ENCODE data around the gene KIFAP3.

The KIFAP3 gene

DNA sequence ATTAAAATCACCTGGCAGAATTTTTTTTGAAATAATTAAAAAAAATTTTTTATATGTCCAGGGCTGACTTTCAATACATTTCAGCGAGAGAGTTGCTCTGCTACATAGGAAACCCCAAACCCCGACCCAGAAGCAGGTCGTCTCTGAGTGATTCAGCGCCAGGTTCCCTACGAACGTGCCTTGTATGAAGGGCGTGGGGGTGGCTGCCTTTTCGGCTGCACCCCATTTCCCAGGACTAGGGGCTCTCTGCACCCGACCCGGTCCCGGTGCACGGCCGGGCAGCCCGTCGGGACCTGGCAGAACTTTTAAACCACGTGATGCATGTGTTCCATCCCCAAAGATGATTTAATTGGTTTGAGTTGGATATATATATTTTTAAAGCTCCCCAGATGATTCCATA lies 165.0 kb downstream of the KIFAP3 start:
- DNase-seq (ENCODE audit: extremely low read depth, insufficient read length) = no peak
- TF ChIP-seq, protein P1, sequence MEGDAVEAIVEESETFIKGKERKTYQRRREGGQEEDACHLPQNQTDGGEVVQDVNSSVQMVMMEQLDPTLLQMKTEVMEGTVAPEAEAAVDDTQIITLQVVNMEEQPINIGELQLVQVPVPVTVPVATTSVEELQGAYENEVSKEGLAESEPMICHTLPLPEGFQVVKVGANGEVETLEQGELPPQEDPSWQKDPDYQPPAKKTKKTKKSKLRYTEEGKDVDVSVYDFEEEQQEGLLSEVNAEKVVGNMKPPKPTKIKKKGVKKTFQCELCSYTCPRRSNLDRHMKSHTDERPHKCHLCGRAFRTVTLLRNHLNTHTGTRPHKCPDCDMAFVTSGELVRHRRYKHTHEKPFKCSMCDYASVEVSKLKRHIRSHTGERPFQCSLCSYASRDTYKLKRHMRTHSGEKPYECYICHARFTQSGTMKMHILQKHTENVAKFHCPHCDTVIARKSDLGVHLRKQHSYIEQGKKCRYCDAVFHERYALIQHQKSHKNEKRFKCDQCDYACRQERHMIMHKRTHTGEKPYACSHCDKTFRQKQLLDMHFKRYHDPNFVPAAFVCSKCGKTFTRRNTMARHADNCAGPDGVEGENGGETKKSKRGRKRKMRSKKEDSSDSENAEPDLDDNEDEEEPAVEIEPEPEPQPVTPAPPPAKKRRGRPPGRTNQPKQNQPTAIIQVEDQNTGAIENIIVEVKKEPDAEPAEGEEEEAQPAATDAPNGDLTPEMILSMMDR (IDR thresholded peaks at IDR 0.05; ENCODE audit: insufficient read depth, low read length, poor library complexity, severe bottlenecking) = no peak
- H3K36me3 ChIP-seq (ENCODE audit: control insufficient read depth, insufficient read depth, low read length) = no peaks in the 10 kb centered on the region
- H3K4me3 ChIP-seq (replicated peaks; ENCODE audit: low read depth, low read length) = no peak overlapping the region
- H3K27me3 ChIP-seq (replicated peaks; ENCODE audit: control insufficient read depth, insufficient read depth, low read length) = no peaks in the 10 kb centered on the region

DNA sequence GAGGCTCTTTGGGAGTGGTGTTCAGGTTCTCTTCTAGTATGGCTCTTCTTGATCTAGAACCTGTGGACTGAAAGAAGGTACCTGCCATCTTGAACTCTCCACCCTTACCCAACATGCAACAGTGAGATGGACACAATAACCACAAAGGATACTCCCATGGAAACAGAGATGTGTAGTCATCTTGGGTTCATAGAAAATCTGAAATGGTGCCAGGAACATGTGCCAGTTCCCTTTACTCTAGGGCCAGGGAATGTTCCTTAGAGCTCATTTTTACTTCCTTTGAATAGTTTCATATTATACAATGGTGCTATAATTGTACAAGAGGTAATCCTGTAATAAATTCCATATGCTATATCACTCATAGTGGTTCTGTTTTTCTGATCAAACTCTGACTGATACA lies 167.6 kb downstream of the KIFAP3 start:
- no peak for DNase-seq (ENCODE audit: extremely low read depth, insufficient read length)
- TF ChIP-seq, protein P1 (IDR thresholded peaks at IDR 0.05; ENCODE audit: insufficient read depth, low read length, poor library complexity, severe bottlenecking) = no peak
- no peaks in the 10 kb centered on the region for H3K27me3 ChIP-seq (replicated peaks; ENCODE audit: control insufficient read depth, insufficient read depth, low read length)

DNA sequence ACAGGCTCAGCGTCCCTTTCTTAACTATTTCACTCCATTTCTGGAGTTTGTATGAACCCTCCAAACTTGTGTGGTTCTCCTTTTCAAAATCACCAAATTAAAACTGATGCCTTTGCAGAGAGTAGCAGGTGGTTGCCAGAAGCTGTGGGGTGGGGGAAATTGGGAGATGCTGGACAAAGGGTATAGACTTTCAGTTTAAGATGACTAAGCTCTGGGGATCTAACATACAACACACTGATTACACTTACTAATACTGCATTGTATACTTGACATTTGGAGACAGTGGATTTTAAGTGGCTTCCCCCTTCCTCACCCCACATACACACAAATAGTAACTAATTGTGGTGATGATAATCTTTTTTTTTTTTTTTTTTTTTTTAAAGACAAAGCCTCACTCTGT lies 169.7 kb downstream of the KIFAP3 start:
- no peak for DNase-seq (ENCODE audit: extremely low read depth, insufficient read length)
- TF ChIP-seq, protein P1 (IDR thresholded peaks at IDR 0.05; ENCODE audit: insufficient read depth, low read length, poor library complexity, severe bottlenecking) = no peak
- no peaks in the 10 kb centered on the region for H3K27me3 ChIP-seq (replicated peaks; ENCODE audit: control insufficient read depth, insufficient read depth, low read length)

More for the DNA sequence above, 167.6 kb downstream of the KIFAP3 start:
- H3K36me3 ChIP-seq (ENCODE audit: control insufficient read depth, insufficient read depth, low read length) = no peaks in the 10 kb centered on the region
- no peak overlapping the region for H3K4me3 ChIP-seq (replicated peaks; ENCODE audit: low read depth, low read length)

DNA sequence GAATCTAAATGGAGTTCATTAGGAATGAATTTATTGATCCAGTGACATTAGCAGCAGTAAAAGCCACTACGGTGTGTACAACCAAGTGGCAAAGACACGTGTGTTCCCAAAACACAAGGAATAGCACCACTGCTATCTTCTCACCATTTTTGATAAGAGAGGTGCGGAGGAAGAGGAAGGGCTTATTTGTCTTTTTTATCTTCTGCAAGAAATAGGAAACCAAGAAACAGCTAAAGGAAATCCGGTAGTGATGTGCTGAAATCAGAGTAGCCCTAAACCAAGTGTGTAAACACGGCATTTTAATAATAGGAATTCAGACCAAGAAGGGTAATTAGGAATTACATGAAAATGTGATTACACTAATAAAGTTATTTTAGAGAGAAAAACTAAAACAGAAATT lies 171.7 kb downstream of the KIFAP3 start:
- TF ChIP-seq, protein P1 (IDR thresholded peaks at IDR 0.05; ENCODE audit: insufficient read depth, low read length, poor library complexity, severe bottlenecking) = no peak
- H3K36me3 ChIP-seq (ENCODE audit: control insufficient read depth, insufficient read depth, low read length) = no peaks in the 10 kb centered on the region
- H3K27me3 ChIP-seq (replicated peaks; ENCODE audit: control insufficient read depth, insufficient read depth, low read length) = no peaks in the 10 kb centered on the region
- H3K4me3 ChIP-seq (replicated peaks; ENCODE audit: low read depth, low read length) = no peak overlapping the region
- DNase-seq (ENCODE audit: extremely low read depth, insufficient read length) = no peak

More for the DNA sequence above, 169.7 kb downstream of the KIFAP3 start:
- H3K4me3 ChIP-seq (replicated peaks; ENCODE audit: low read depth, low read length) = no peak overlapping the region
- H3K36me3 ChIP-seq (ENCODE audit: control insufficient read depth, insufficient read depth, low read length) = no peaks in the 10 kb centered on the region

DNA sequence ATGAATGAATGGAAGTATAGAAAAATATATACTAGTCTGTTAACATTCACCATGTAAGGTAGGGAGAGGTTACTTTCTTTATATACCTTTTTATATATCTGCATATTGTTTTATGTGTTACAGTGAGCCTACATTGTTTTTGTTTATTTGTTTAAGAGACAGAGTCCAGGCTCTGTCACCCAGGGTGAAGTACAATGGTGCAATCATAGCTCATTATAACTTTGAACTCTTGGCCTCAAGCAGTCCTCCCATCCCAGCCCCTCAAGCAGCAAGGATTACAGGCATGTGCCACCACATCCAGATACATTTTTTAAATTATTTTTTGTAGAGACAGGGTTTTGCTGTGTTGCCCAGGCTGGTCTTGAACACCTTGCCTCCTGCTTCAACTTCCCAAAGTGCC lies 173.4 kb downstream of the KIFAP3 start:
- H3K4me3 ChIP-seq (replicated peaks; ENCODE audit: low read depth, low read length) = no peak overlapping the region
- H3K27me3 ChIP-seq (replicated peaks; ENCODE audit: control insufficient read depth, insufficient read depth, low read length) = no peaks in the 10 kb centered on the region
- DNase-seq (ENCODE audit: extremely low read depth, insufficient read length) = no peak
- H3K36me3 ChIP-seq (ENCODE audit: control insufficient read depth, insufficient read depth, low read length) = no peaks in the 10 kb centered on the region
- TF ChIP-seq, protein P1 (IDR thresholded peaks at IDR 0.05; ENCODE audit: insufficient read depth, low read length, poor library complexity, severe bottlenecking) = no peak

DNA sequence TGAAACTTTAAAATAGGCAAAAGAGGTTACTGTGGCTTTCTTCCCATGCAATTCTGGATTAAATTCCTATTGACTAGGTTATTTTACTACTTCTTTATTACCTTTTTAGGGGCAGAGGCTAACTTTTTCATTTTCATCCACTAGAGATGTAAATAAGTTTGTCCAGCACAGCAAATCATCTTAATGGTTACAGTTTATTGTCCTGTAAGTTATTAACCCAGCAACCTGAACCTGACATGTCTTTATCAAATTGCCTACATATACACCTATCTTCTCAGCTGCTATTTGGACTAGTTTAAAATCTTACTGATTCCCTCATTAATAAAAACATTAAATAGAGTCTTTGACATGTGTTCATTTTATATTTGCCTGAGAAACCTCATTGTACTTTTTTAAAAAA lies 173.9 kb downstream of the KIFAP3 start:
- TF ChIP-seq, protein P1 (IDR thresholded peaks at IDR 0.05; ENCODE audit: insufficient read depth, low read length, poor library complexity, severe bottlenecking) = no peak

More for the DNA sequence above, 173.9 kb downstream of the KIFAP3 start:
- DNase-seq (ENCODE audit: extremely low read depth, insufficient read length) = no peak
- Histone ChIP-seq H3K4me3 (replicated peaks; ENCODE audit: low read depth, low read length) (no peak overlapping the region), H3K36me3 (ENCODE audit: control insufficient read depth, insufficient read depth, low read length) (no peaks in the 10 kb centered on the region), H3K27me3 (replicated peaks; ENCODE audit: control insufficient read depth, insufficient read depth, low read length) (no peaks in the 10 kb centered on the region)

All from GM06990 (cell line).